HG03378 (cell line): Measurements from ENCODE around the gene HIP1.
A peak's percentile ranks its signal among the peaks of the same experiment; 100 is the strongest.
"Not testable (repeated sequence)": the region's sequence is repeated elsewhere in the genome, so short reads cannot be mapped to it uniquely, and the experiment has no call there.

Source experiments
- ATAC-seq: cut with Tn5 transposase; IDR thresholded peaks from one replicate; pipeline ENCODE4 v1.9.1; 2021; ENCODE audit warnings: mild to moderate bottlenecking, moderate library complexity; ENCODE audit not compliant: unreplicated experiment

Gene HIP1

DNA sequence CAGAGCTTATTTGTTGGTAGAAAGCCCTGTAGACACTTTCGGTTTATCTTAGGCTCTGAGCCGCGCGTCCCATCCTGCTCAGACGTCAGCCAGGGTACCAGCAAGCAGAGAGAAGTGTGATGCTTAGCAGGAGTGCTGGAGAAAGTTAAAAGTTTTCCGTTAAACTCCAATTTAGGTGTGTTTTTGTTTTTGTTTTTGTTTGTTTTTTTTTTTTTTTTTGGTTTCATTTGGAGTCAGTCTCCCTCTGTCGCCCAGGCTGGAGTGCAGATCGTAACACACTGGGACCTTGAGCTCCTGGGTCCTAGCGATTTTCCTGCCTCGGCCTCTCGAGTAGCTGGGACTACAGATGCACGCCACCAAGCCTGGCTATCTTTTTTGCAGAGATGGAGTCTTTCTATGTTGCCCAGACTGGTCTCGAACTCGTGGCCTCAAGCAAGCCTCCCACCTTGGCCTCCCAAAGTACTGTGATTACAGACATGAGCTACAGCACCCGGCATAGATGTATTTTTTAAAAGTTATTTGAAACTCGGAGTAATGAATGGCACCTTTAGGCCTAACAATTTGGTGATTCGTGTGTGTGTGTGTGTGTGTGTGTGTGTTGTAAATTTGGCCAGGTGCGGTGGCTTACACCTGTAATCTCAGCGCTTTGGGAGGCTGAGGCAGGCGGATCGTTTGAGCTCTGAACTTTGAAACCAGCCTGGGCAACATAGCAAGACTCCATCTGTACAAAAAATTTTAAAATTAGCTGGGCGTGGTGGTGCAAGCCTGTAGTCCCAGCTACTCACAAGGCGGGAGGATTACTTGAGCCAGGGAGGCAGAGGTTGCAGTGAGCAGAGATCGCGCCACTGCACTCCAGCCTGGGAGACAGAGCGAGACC is 1.3 kb upstream of the HIP1 start:
- peak; percentile 37 for ATAC-seq

DNA sequence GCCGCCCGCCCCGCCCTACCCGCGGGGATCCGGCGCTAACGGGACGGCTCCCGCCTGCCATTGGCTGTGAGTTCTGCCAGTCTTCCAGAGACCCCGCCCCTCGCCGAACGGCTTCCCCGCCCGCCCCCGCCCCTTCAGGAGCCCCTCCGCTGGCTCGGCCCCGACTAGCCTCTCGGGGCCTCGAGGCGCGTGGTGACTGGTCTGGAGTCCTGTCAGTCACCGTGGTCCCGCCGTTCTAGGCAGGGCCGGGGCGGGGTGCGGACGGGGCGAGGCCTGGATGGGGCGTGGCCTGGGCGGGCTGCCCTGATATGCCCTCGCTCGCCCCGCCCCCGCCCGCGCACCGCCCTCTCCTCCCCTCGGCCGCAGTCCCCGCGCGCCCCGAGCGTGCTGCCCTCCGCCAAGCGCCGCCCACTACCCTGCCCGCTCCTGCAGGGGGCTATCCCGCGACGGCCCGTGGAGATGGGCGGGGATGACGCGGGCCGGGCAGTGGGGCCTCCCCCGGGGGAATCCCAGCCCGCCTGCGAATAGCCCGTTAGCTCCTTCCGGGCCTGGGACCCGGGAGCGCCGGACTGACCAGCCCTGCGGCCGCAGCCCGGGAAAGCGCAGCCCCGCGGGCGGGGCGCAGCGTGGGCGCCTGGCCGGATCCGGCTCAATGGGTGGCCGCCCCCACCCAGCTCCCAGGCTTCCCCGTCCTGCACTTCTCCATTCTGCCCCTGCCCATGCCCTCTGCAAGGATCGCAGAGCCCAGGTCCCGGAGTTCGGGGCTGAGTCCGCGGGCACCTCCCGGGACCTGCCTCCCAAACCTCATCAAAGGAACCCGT is 444 bp upstream of the HIP1 start:
- peak; percentile 67 for ATAC-seq

- ATAC-seq = no peak
Observed at GRCh38 chr7:75737856-75738603, 711 bp downstream of the HIP1 start.

- no peak for ATAC-seq
Observed at GRCh38 chr7:75735581-75736350, 3.0 kb downstream of the HIP1 start.

DNA sequence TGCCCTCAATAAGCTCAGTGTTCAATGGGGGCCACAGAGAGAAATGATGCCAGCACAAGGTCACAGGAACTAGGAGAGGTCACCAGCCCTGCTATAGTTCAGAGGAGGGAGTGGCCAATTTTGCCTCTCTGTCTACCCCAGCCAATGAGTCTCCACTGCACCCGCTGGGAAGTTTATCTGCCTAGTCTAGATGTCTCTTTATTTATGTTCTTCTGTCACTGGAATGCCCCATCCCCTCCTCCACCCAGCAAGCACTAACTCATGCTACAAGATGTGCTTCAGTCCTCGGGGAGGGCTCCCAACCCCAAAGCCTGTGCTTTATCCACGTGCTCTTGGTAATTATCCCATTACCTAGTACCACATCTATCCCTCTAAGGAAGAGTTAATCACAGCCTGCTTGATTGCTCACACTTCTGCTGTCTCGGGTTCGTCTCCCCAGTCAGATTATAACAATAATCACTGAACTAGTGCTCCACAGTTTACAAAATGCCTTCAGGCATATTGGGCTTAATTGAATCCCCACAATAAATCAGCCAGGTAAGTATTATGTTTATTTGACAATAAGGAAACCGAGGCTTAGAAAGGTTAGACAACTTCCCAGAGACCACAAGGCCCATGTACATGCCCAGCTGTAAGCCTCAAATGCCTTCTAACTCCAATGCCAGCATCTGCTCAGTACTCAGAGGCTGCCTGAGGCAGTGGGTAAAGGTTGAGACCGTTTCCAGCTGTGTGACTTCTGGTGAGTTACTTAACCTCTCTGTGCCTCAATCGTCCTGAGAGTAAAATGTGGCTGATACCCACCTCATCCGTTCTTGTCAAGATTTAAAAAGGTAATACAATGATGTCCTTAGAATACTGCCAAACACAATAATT is 3.9 kb downstream of the HIP1 start:
- no peak for ATAC-seq

GRCh38 chr7:75732764-75733630 is 5.7 kb downstream of the HIP1 start:
- ATAC-seq = no peak

DNA sequence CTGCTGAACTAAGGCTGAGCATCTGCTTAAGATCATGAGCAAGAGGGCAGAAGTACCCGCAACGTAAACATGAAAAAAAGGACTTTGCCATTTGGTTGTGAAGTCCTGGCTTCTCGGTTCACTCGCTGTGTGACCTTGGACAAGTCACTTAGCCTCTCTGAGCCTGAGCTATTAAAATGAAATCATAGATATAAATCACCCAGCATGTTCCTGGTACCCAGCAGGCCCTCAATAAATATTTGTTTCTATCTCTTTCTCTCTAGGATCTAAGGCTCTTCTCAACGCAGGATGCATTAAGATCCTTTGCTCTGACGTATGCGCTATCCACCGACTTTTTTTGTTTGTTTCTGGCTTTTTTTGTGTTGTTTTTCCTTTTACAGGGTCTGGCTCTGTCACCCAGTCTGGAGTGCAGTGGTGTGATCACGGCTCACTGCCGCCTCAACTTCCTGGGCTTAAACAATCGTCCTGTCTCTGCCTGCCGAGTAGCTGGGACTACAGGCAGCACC is 6.7 kb downstream of the HIP1 start:
- no peak for ATAC-seq

DNA sequence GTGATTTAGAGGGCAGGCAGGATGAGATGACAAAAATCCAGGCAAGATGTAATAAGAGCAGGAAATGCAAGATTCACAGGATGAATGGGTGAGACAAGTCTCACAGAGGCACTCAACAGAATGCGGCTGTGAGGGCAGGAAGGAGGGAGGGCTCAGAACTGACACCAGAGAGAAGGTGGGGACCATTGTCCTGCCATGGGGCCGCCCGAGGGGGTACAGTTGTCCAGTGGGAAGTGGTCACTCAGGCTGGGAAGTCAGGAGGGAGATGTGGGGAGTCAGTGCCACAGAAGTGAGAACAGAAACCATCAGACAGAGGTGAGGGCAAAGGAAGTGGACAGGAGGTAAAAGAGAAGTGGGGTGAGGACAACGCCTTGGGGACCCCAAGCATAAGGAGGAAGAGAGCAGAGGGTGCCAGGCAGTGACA is 8.9 kb downstream of the HIP1 start:
- ATAC-seq = no peak

GRCh38 chr7:75727881-75728593 is 10.7 kb downstream of the HIP1 start:
- no peak for ATAC-seq

GRCh38 chr7:75727351-75727750 is 11.4 kb downstream of the HIP1 start:
- ATAC-seq = not testable (repeated sequence)

DNA sequence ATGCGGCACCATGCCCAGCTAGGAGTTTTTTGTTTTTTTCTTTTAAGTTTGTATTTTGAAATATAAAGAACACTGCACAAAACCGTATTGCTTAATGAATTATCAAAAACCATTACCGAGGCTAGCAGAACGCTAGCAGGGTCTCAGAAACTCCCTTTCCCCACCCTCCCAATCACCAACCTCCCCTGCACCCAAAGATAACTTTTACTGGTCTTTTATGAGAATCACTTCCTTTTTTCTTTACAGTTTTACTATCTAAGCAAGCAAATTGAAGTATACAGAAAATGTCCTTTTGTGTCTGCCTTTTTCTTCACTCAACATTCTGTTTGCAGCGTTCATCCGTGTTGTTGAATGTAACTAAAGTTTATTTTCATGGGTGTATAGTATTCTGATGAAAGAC is 13.4 kb downstream of the HIP1 start:
- no peak for ATAC-seq

DNA sequence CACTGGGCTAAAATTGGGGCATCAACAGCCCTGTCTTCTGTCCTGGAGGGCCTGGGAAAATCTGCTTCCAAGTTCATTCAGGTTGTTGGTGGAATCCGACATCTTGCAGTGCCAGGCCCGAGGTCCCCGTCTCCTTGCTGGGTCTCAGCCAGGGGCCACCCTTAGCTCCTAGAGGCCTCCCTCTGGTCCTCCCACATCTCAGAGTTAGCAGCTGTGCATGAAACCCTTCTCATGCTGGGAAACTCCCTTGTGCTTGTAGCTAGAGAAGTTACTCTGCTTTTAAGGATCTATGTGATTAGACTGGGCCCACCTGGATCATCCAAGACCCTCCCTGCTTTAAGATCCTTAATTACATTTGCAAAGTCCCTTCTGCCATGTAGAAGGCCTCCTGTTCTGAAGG is 15.3 kb downstream of the HIP1 start:
- no peak for ATAC-seq

GRCh38 chr7:75722373-75722772 is 16.4 kb downstream of the HIP1 start:
- ATAC-seq = no peak

- not testable (repeated sequence) for ATAC-seq
Observed at GRCh38 chr7:75721922-75722321, 16.8 kb downstream of the HIP1 start.

DNA sequence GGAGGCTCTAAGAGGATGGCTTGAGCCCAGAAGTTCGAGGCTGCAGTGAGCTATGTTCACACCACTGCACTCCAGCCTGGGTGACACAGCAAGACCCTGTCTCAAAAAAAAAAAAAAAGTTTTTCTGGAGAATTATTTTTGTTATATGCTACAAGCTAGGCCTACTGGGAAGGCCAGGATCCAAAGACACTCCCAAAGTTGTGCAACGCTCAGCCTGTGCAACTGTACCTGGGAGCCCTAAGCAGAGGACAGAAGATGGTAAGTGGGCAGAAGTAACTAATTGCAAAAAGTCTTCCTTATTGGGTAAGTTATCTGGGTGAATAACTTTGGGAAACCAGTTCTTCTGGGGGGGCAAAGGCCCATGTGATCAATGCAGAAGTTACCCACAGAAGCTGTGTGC is 17.3 kb downstream of the HIP1 start:
- ATAC-seq = no peak

DNA sequence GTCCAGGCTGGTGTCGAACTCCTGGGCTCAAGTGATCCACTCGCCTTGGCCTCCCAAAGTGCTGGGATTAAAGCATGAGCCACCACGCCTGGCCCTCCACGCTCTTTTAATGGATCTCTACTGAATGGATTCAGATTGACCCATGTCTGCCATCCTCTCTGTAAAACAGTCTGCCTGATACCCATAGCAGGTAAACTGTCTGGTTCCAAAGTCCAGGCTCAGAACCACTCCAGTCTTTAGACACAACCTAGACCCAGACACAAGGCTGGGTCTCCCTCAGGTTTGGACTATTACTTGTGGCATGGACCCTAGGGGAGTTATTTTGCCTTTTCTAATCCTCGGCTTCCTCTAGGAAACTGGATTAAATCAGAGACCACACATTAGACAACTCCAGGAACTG is 19.1 kb downstream of the HIP1 start:
- no peak for ATAC-seq

DNA sequence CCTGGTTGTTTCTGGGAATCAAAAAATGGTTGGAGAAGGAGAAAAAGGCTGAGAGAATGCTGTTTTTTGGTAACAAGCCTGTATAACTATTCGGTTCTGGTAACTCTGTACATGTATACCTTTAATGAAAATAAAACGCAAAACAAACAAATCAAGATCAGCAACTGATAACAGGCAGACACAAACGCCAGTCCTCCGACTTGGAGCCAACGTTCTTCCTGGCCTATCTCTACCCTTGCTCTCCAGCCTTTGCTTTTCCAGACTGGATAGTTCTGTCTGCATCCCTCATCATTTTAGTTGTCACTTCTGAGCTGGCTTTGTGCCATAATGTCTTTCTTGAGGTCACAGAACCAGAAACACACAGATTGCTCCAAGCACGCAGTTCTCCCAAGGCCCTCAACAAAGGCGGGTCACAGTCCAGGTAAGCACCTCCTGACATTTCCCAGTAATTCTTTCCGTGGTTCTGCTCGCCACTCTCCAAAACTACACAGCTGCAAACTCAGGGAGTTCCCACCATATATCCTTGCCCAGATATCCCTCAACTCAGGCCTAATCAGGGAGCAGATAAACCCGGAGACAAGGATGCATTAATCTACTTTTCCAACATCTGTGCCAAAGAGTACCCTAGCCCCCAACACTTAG is 20.2 kb downstream of the HIP1 start:
- ATAC-seq = no peak
